WI38 (cell line): Measurements from ENCODE around the gene ZFYVE28.

Experiments
- H3K4me3 ChIP-seq: 2 replicates; pipeline ENCODE4 v1.5.1; 2011; ENCODE audit warnings: low read depth, mild to moderate bottlenecking, control low read depth, low read length
- TF ChIP-seq, protein P1 (sequence below): IDR thresholded peaks from 2 replicates; pipeline ENCODE4 v1.5.1; 2012; ENCODE audit warnings: low read depth, mild to moderate bottlenecking, control low read depth, low read length

Gene ZFYVE28

DNA sequence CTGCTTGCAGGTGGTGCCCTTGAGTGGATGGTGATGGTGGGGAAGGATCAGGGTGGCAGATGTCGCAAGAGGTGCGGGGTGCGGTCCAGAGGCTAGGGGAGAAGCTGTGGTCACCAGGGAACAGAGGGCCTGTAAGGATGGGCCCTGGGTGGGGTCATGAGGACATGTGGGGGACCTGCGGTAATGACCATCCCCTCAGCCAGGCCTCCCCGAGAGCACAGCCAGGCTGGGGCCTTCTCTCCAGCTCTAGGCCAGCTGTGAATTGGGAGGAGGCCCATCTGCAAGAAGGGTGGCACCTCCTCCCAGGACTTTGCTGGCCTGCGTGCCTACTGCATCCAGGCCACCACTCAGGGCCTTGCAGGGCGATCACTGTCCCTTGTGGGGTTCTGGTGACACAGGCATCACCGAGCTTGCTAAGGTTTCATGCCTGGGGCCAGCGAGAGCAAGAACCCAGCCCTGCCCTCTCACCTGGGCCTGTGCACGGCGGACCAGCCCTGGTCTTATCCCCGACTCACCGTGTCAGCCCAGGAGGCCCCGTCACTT is 122.5 kb downstream of the ZFYVE28 start:
- H3K4me3 ChIP-seq = no peak overlapping the region
- TF ChIP-seq, protein P1, sequence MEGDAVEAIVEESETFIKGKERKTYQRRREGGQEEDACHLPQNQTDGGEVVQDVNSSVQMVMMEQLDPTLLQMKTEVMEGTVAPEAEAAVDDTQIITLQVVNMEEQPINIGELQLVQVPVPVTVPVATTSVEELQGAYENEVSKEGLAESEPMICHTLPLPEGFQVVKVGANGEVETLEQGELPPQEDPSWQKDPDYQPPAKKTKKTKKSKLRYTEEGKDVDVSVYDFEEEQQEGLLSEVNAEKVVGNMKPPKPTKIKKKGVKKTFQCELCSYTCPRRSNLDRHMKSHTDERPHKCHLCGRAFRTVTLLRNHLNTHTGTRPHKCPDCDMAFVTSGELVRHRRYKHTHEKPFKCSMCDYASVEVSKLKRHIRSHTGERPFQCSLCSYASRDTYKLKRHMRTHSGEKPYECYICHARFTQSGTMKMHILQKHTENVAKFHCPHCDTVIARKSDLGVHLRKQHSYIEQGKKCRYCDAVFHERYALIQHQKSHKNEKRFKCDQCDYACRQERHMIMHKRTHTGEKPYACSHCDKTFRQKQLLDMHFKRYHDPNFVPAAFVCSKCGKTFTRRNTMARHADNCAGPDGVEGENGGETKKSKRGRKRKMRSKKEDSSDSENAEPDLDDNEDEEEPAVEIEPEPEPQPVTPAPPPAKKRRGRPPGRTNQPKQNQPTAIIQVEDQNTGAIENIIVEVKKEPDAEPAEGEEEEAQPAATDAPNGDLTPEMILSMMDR = no peak

DNA sequence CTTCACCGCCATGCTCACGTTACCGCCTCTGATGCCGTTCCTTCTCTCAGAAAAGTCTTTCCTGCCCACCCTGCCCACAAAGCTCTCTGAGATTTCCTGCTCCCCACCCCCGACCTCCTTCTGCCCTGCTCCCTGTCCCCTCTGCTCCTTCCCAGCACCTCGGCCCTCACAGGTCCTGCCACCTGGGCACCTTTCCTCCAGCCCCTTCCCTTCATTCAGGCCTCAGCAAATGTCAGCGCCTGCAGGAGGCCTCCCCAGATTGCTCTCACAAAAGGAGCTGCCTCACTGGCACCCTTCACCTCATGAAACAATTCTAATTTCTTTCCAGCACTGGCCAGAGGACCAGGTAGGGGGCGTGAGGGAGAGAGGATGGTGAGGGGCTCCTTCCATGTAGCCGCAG is 122.9 kb downstream of the ZFYVE28 start:
- no peak overlapping the region for H3K4me3 ChIP-seq
- TF ChIP-seq, protein P1 = no peak

- TF ChIP-seq, protein P1 = no peak
- H3K4me3 ChIP-seq = no peak overlapping the region
Observed at GRCh38 chr4:2292646-2293108, 125.8 kb downstream of the ZFYVE28 start.

- H3K4me3 ChIP-seq = no peak overlapping the region
- TF ChIP-seq, protein P1 = no peak
Observed at GRCh38 chr4:2291705-2292645, 126.5 kb downstream of the ZFYVE28 start.

GRCh38 chr4:2290974-2291704 is 127.3 kb downstream of the ZFYVE28 start:
- TF ChIP-seq, protein P1 = no peak
- no peak overlapping the region for H3K4me3 ChIP-seq

DNA sequence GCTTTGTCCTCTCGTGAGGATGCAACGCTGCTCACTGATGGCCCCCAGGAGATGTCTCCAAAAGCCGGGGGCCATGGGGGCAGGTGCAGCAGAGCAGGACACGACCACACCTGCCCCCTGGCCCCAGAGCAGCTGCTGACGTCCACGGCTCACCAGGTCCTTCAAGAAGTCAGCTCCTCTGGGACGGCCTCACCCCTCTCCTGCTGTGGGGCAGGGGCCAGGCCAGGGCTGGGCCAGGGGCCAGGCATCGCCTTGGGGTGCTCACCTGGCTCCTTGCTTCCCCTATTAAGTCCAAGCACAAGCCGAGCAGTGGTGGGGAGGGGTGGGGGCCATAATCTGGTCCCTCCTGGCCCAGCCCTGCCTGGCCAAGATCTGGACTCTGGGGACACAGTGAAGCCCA is 128.0 kb downstream of the ZFYVE28 start:
- TF ChIP-seq, protein P1 = no peak
- H3K4me3 ChIP-seq = no peak overlapping the region
